K562 (cell line): ENCODE results near the gene DCUN1D3. TPM values are rescaled to one million over a fixed set of nuclear protein-coding genes. Genes with fewer than 3 reads are reported as not detected.

Experiments used
- BRD9 ChIP-seq: fragments of 450-650 bp; IDR thresholded peaks from 2 replicates; pipeline ENCODE4 v1.6.1; 2018; ENCODE audit warnings: low read depth; ENCODE audit not compliant: partially characterized antibody
- CBFA2T2 ChIP-seq: fragments of 450-650 bp; conservative IDR thresholded peaks from 2 replicates; pipeline ENCODE4 v1.6.1; 2017; ENCODE audit warnings: mild to moderate bottlenecking
- DNMT1 ChIP-seq: fragments of 450-650 bp; IDR thresholded peaks from 2 replicates; pipeline ENCODE4 v1.6.1; 2016; ENCODE audit warnings: antibody characterized with exemption, mild to moderate bottlenecking
- KAT7 ChIP-seq: sonication (generic); formaldehyde crosslinking; IDR thresholded peaks from 2 replicates; pipeline ENCODE4 v1.8.0; 2022; ENCODE audit warnings: missing genetic modification reagents, mild to moderate bottlenecking, borderline replicate concordance
- MEF2D ChIP-seq: conservative IDR thresholded peaks from 2 replicates; pipeline ENCODE4 v1.6.1; 2016; ENCODE audit warnings: low read depth, missing genetic modification characterization, missing compliant biosample characterization
- PCBP2 ChIP-seq: fragments of 200-400 bp; formaldehyde crosslinking; IDR thresholded peaks from 2 replicates; pipeline ENCODE4 v1.6.1; 2018; ENCODE audit warnings: low read length, low read depth, mild to moderate bottlenecking, moderate library complexity; ENCODE audit not compliant: poor library complexity, severe bottlenecking
- SOX6 ChIP-seq: fragments of 450-650 bp; IDR thresholded peaks from 2 replicates; pipeline ENCODE4 v1.6.1; 2014; ENCODE audit warnings: mild to moderate bottlenecking
- STAT5A ChIP-seq: IDR thresholded peaks from 2 replicates; pipeline ENCODE4 v1.6.1; 2012; ENCODE audit warnings: low read length, inconsistent platforms, borderline replicate concordance
- XRCC5 ChIP-seq: fragments of 200-400 bp; formaldehyde crosslinking; IDR thresholded peaks from 2 replicates; pipeline ENCODE4 v1.6.1; 2017; ENCODE audit warnings: low read depth, mild to moderate bottlenecking, low read length
- ZNF57 ChIP-seq: fragments of 450-650 bp; formaldehyde crosslinking; IDR thresholded peaks from 2 replicates; pipeline ENCODE4 v1.4.0; 2020; ENCODE audit warnings: mild to moderate bottlenecking, moderate library complexity
- ZNF696 ChIP-seq: fragments of 250-450 bp; sonication (Bioruptor Pico); conservative IDR thresholded peaks from 2 replicates; pipeline ENCODE4 v1.4.0; 2020; ENCODE audit warnings: mild to moderate bottlenecking, moderate library complexity
- ZNF77 ChIP-seq: fragments of 250-450 bp; sonication (Bioruptor Pico); IDR thresholded peaks from 2 replicates; pipeline ENCODE4 v1.5.0; 2020
- polyA plus RNA-seq, 8 experiments: library from polyadenylated mRNA; depleted of rRNA in 4 of 8; stranded (reverse) in 5 of 8; unstranded in 3 of 8; fragments of >200 nt; fragmentation: Nextera tagmentation in 2 of 8; fragmentation: Illumina TruSeq in 1 of 8; extraction: Ambion mirVana in 2 of 8; extraction: Trizol in 1 of 8; gene quantifications; 2 replicates each; pipeline versions ENCODE4 v1.2.1 to v1.2.3, GENCODE V29; 2011 to 2014; ENCODE audit warnings: inconsistent platforms in 1 of 8, missing spikeins in 1 of 8
- total RNA-seq, 7 experiments: library from RNA; depleted of rRNA in 6 of 7; stranded (reverse); fragments of >200 nt in 6 of 7; fragmentation: Illumina TruSeq in 2 of 7; extraction: Trizol in 2 of 7; gene quantifications; 2 replicates each; pipeline versions ENCODE4 v1.2.1 to v1.2.3, GENCODE V29; 2011 to 2021; ENCODE audit warnings: low replicate concordance in 1 of 7
- TF ChIP-seq, protein P1 (sequence below): sonication (generic); formaldehyde crosslinking; IDR thresholded peaks from 2 replicates; pipeline ENCODE4 v1.8.0; 2022; ENCODE audit warnings: missing genetic modification reagents, mild to moderate bottlenecking, moderate library complexity, borderline replicate concordance
- TF ChIP-seq, protein P2 (sequence below): fragments of 250-450 bp; sonication (Bioruptor Pico); IDR thresholded peaks from 2 replicates; pipeline ENCODE4 v1.4.0; 2020; ENCODE audit warnings: mild to moderate bottlenecking, moderate library complexity, borderline replicate concordance
- TF ChIP-seq, protein P3 (sequence below): fragments of 250-450 bp; sonication (Bioruptor Pico); IDR thresholded peaks from 2 replicates; pipeline ENCODE4 v1.5.0; 2021
- TF ChIP-seq, protein P4 (sequence below): fragments of 250-450 bp; sonication (Bioruptor Pico); IDR thresholded peaks from 2 replicates; pipeline ENCODE4 v1.5.0; 2022; ENCODE audit warnings: mild to moderate bottlenecking
- TF ChIP-seq, protein P5 (sequence below): IDR thresholded peaks from 3 replicates; pipeline ENCODE4 v1.6.1; 2011; ENCODE audit warnings: borderline replicate concordance, mild to moderate bottlenecking; ENCODE audit not compliant: insufficient read length, insufficient read depth
- TF ChIP-seq, protein P6 (sequence below): fragments of 250-450 bp; sonication (Bioruptor Pico); IDR thresholded peaks from 2 replicates; pipeline ENCODE4 v1.5.0; 2020; ENCODE audit warnings: mild to moderate bottlenecking

Gene DCUN1D3
- total and polyA plus RNA-seq, 9 of the 15 experiments (the other 6 are each of a cell fraction or from before 2014, with no cell fraction given) = 1.0 to 4.7 (median 2.2) TPM

DNA sequence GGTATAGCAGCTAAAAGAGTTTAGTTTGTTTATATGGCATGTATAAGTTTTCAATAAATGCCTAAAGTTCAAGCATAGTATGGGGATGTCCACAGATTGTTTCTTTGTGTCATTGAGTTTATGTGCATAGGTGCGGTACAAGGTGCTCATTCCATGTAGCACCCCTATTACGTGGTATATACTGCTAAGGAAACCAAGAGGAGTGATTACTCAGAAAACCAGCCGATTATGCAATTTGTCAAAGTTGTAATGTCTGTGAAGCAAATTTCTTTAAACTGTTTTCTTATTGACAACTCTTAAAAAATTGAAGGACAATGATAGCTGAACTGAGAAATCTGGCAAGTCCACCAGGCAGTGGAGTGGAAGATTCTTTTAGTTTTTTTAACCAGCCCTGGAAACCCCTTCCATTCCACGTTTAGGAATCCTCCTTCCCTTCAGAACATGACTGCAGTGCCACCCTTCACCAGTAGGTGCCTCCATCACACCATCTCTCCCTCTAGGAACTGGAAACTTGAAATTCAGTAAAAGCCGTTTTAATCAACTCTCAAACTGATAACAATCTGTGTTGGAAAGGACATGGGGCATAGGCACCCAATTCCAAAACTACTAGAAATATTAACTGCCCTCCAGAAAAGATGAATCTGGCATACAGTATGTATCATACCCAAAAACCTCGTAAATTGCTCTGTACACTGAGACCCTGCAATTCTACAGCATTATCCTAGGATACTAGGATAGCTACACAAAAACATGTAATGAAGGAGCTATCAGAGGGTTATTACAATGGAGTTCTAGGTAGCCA is 50.4 kb downstream of the DCUN1D3 start (continued):
- no peak for TF ChIP-seq PCBP2
- no peak for TF ChIP-seq DNMT1
- TF ChIP-seq, protein P1, sequence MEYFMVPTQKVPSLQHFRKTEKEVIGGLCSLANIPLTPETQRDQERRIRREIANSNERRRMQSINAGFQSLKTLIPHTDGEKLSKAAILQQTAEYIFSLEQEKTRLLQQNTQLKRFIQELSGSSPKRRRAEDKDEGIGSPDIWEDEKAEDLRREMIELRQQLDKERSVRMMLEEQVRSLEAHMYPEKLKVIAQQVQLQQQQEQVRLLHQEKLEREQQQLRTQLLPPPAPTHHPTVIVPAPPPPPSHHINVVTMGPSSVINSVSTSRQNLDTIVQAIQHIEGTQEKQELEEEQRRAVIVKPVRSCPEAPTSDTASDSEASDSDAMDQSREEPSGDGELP (CRISPR knock-in tag) = no peak
- TF ChIP-seq ZNF77 (CRISPR knock-in tag) = no peak
- no peak for TF ChIP-seq SOX6
- TF ChIP-seq BRD9 = peak; percentile 64
- no peak for TF ChIP-seq ZNF696 (CRISPR knock-in tag)
- TF ChIP-seq, protein P2, sequence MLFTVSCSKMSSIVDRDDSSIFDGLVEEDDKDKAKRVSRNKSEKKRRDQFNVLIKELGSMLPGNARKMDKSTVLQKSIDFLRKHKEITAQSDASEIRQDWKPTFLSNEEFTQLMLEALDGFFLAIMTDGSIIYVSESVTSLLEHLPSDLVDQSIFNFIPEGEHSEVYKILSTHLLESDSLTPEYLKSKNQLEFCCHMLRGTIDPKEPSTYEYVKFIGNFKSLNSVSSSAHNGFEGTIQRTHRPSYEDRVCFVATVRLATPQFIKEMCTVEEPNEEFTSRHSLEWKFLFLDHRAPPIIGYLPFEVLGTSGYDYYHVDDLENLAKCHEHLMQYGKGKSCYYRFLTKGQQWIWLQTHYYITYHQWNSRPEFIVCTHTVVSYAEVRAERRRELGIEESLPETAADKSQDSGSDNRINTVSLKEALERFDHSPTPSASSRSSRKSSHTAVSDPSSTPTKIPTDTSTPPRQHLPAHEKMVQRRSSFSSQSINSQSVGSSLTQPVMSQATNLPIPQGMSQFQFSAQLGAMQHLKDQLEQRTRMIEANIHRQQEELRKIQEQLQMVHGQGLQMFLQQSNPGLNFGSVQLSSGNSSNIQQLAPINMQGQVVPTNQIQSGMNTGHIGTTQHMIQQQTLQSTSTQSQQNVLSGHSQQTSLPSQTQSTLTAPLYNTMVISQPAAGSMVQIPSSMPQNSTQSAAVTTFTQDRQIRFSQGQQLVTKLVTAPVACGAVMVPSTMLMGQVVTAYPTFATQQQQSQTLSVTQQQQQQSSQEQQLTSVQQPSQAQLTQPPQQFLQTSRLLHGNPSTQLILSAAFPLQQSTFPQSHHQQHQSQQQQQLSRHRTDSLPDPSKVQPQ (CRISPR knock-in tag) = no peak
- no peak; the same call in 1 of the 2 replicates for TF ChIP-seq KAT7
- TF ChIP-seq, protein P3, sequence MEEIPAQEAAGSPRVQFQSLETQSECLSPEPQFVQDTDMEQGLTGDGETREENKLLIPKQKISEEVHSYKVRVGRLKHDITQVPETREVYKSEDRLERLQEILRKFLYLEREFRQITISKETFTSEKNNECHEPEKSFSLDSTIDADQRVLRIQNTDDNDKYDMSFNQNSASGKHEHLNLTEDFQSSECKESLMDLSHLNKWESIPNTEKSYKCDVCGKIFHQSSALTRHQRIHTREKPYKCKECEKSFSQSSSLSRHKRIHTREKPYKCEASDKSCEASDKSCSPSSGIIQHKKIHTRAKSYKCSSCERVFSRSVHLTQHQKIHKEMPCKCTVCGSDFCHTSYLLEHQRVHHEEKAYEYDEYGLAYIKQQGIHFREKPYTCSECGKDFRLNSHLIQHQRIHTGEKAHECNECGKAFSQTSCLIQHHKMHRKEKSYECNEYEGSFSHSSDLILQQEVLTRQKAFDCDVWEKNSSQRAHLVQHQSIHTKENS = no peak
- TF ChIP-seq CBFA2T2 = no peak
- TF ChIP-seq MEF2D (tag) = no peak
- TF ChIP-seq, protein P4, sequence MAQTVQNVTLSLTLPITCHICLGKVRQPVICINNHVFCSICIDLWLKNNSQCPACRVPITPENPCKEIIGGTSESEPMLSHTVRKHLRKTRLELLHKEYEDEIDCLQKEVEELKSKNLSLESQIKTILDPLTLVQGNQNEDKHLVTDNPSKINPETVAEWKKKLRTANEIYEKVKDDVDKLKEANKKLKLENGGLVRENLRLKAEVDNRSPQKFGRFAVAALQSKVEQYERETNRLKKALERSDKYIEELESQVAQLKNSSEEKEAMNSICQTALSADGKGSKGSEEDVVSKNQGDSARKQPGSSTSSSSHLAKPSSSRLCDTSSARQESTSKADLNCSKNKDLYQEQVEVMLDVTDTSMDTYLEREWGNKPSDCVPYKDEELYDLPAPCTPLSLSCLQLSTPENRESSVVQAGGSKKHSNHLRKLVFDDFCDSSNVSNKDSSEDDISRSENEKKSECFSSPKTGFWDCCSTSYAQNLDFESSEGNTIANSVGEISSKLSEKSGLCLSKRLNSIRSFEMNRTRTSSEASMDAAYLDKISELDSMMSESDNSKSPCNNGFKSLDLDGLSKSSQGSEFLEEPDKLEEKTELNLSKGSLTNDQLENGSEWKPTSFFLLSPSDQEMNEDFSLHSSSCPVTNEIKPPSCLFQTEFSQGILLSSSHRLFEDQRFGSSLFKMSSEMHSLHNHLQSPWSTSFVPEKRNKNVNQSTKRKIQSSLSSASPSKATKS = no peak
- TF ChIP-seq ZNF57 (CRISPR knock-in tag) = no peak
- no peak for TF ChIP-seq XRCC5
- TF ChIP-seq, protein P5, sequence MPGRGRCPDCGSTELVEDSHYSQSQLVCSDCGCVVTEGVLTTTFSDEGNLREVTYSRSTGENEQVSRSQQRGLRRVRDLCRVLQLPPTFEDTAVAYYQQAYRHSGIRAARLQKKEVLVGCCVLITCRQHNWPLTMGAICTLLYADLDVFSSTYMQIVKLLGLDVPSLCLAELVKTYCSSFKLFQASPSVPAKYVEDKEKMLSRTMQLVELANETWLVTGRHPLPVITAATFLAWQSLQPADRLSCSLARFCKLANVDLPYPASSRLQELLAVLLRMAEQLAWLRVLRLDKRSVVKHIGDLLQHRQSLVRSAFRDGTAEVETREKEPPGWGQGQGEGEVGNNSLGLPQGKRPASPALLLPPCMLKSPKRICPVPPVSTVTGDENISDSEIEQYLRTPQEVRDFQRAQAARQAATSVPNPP = no peak
- no peak for TF ChIP-seq STAT5A
- TF ChIP-seq, protein P6, sequence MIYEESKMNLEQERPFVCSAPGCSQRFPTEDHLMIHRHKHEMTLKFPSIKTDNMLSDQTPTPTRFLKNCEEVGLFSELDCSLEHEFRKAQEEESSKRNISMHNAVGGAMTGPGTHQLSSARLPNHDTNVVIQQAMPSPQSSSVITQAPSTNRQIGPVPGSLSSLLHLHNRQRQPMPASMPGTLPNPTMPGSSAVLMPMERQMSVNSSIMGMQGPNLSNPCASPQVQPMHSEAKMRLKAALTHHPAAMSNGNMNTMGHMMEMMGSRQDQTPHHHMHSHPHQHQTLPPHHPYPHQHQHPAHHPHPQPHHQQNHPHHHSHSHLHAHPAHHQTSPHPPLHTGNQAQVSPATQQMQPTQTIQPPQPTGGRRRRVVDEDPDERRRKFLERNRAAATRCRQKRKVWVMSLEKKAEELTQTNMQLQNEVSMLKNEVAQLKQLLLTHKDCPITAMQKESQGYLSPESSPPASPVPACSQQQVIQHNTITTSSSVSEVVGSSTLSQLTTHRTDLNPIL (CRISPR knock-in tag) = no peak
